Adrenal gland (tissue), 5 donors: ENCODE measurements around the gene SRRM2.

Source experiments
- POLR2A ChIP-seq, 2 donors: fragments of 450-650 bp; IDR thresholded peaks; one replicate each; pipeline ENCODE4 v1.6.1; 2017; ENCODE audit warnings: antibody characterized with exemption in 2 of 2, mild to moderate bottlenecking in 2 of 2, moderate library complexity in 1 of 2
- TF ChIP-seq, protein P1 (sequence below), 6 experiments: fragments of 450-650 bp in 4 of 6; fragments of 200-600 bp in 2 of 6; sonication (generic) in 1 of 6; IDR thresholded peaks; 1 replicate in 5 of 6; 2 replicates in 1 of 6; pipeline versions ENCODE4 v1.5.1 to v1.8.0; 2016 to 2021; ENCODE audit warnings: antibody characterized with exemption in 6 of 6, mild to moderate bottlenecking in 2 of 6, moderate library complexity in 1 of 6
- donor health status: DM: no; HTN: no; CAD: no.

DNA sequence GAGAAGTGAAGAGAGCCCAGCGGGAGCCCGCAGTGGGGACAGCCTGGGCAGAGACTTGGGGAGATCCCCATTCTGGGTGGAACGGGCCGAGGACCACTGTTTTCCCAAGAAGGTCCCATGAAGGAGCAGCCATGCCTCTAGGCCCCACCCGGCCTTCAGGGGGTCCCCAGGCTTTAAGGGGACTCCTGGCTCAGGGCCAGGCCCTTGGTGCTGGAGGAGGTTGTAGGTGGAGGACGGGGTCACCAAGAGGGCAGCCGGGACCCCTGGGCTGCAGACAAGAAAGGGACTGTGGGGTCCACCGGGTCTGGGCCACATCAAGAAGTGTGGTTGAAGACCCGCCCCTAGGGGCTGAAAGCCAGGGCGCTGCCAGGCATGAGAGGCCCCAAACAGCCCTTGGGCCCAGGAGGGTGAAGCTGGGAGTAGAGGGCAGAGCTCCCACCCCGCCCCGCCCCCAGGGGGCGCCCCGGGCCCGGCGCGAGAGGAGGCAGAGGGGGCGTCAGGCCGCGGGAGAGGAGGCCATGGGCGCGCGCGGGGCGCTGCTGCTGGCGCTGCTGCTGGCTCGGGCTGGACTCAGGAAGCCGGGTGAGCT lies 64.4 kb downstream of the SRRM2 start, which contains the start of gene PRSS21:
- TF ChIP-seq, protein P1, sequence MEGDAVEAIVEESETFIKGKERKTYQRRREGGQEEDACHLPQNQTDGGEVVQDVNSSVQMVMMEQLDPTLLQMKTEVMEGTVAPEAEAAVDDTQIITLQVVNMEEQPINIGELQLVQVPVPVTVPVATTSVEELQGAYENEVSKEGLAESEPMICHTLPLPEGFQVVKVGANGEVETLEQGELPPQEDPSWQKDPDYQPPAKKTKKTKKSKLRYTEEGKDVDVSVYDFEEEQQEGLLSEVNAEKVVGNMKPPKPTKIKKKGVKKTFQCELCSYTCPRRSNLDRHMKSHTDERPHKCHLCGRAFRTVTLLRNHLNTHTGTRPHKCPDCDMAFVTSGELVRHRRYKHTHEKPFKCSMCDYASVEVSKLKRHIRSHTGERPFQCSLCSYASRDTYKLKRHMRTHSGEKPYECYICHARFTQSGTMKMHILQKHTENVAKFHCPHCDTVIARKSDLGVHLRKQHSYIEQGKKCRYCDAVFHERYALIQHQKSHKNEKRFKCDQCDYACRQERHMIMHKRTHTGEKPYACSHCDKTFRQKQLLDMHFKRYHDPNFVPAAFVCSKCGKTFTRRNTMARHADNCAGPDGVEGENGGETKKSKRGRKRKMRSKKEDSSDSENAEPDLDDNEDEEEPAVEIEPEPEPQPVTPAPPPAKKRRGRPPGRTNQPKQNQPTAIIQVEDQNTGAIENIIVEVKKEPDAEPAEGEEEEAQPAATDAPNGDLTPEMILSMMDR (IDR thresholded peaks at IDR 0.05): no peak
- TF ChIP-seq POLR2A (IDR thresholded peaks at IDR 0.05): no peak
